Caco-2 (cell line): Measurements from ENCODE around the gene TRAPPC10. TPM values are rescaled to one million over a fixed set of nuclear protein-coding genes. Genes with fewer than 3 reads are reported as not detected.

Experiments
- BruUV-seq: library from RNA; stranded (reverse); fragments of 400-500 nt; replicated peaks from 2 replicates; lab custom pipeline; 2021; lab: Mats Ljungman, UMichigan
- CTCF ChIA-PET: fragments of 300-600 bp; sonication (Branson Sonifier 250); formaldehyde crosslinking; loops from one replicate; lab custom pipeline; 2022; ENCODE audit warnings: antibody characterized with exemption; lab: Charles Lee
- POLR2A ChIA-PET: fragments of 300-600 bp; sonication (Branson Sonifier 250); formaldehyde crosslinking; loops from one replicate; lab custom pipeline; 2022; ENCODE audit warnings: antibody characterized with exemption; lab: Charles Lee
- DNase-seq, 2 experiments: peaks; one replicate each; pipeline versions ENCODE4 v3.0.0 to v3.0.0-alpha.2; 2020 to 2022
- H3K27me3 ChIP-seq: replicated peaks from 2 replicates; pipeline ENCODE4 v1.6.0; 2011; ENCODE audit warnings: low read length; ENCODE audit not compliant: control insufficient read depth, insufficient read depth
- H3K36me3 ChIP-seq: 2 replicates; pipeline ENCODE4 v1.5.1; 2011; ENCODE audit warnings: low read length; ENCODE audit not compliant: control insufficient read depth, insufficient read depth
- H3K4me1 ChIP-seq: fragments of 250-450 bp; sonication (Bioruptor Pico); 2 replicates; pipeline ENCODE4 v1.5.1; 2020; ENCODE audit warnings: mild to moderate bottlenecking
- H3K4me3 ChIP-seq: 2 replicates; pipeline ENCODE4 v1.5.1; 2011; ENCODE audit warnings: low read depth, mild to moderate bottlenecking, control low read depth, low read length
- H3K9me3 ChIP-seq: fragments of 250-450 bp; sonication (Bioruptor Pico); 2 replicates; pipeline ENCODE4 v1.5.1; 2020; ENCODE audit warnings: mild to moderate bottlenecking, moderate library complexity
- H3K27ac Mint-ChIP-seq: one replicate; pipeline ENCODE4 v1.8.0; 2022; ENCODE audit warnings: mixed read lengths; ENCODE audit not compliant: unreplicated experiment
- H3K27me3 Mint-ChIP-seq: one replicate; pipeline ENCODE4 v1.8.0; 2022; ENCODE audit warnings: mixed read lengths; ENCODE audit not compliant: insufficient read depth, unreplicated experiment
- H3K36me3 Mint-ChIP-seq: one replicate; pipeline ENCODE4 v1.8.0; 2022; ENCODE audit warnings: mild to moderate bottlenecking, mixed read lengths; ENCODE audit not compliant: insufficient read depth, unreplicated experiment
- H3K4me1 Mint-ChIP-seq: one replicate; pipeline ENCODE4 v1.8.0; 2022; ENCODE audit warnings: low read depth, mixed read lengths; ENCODE audit not compliant: unreplicated experiment
- H3K4me3 Mint-ChIP-seq: one replicate; pipeline ENCODE4 v1.8.0; 2022; ENCODE audit warnings: mild to moderate bottlenecking, moderate library complexity, mixed read lengths; ENCODE audit not compliant: unreplicated experiment
- H3K9me3 Mint-ChIP-seq: one replicate; pipeline ENCODE4 v1.8.0; 2022; ENCODE audit warnings: mixed read lengths; ENCODE audit not compliant: unreplicated experiment
- CTCF ChIP-seq, 2 experiments: fragments of 200-600 bp in 1 of 2; IDR thresholded peaks; 1 replicate in 1 of 2; 2 replicates in 1 of 2; pipeline versions ENCODE4 v1.5.1 to v1.8.0; 2011 to 2022; ENCODE audit warnings: antibody characterized with exemption in 1 of 2, control low read depth in 1 of 2, inconsistent platforms in 1 of 2, low read depth in 1 of 2, low read length in 1 of 2, mild to moderate bottlenecking in 1 of 2, moderate library complexity in 1 of 2; ENCODE audit not compliant: insufficient read depth in 1 of 2, severe bottlenecking in 1 of 2, unreplicated experiment in 1 of 2
- intact Hi-C: fragments of 100-400 bp; cut with micrococcal nuclease; formaldehyde crosslinking; loops from one replicate; pipeline ENCODE4 v1.10.0; 2022; ENCODE audit not compliant: unreplicated experiment
- total RNA-seq: library from RNA; stranded (reverse); gene quantifications from 2 replicates; pipeline ENCODE4 v1.2.3, GENCODE V29; 2022

Gene TRAPPC10
- total RNA-seq, 1 experiment from 2014 or later = 43.4 TPM

GRCh38 chr21:44039828-44040227 is 27.7 kb downstream of the TRAPPC10 start:
- ChIA-PET POLR2A (no interaction called here), CTCF (no interaction called here)
- no peaks in the 10 kb centered on the region for H3K4me1 ChIP-seq
- Mint-ChIP-seq H3K27ac (no peak overlapping the region), H3K4me1 (no peaks in the 10 kb centered on the region), H3K9me3 (no peaks in the 10 kb centered on the region), H3K27me3 (no peaks in the 10 kb centered on the region), H3K36me3 (peaks cover 47% of the 10 kb centered on the region), H3K4me3 (no peak overlapping the region)
- intact Hi-C loops = no loop called here
- no peaks in the 10 kb centered on the region for H3K27me3 ChIP-seq
- BruUV-seq = no TSS peak
- H3K4me3 ChIP-seq = no peak overlapping the region
- DNase-seq = no peak
- H3K9me3 ChIP-seq = no peaks in the 10 kb centered on the region
- no peak for TF ChIP-seq CTCF (IDR thresholded peaks at IDR 0.05; ENCODE audit: insufficient read depth in 1 of 2, low read depth in 1 of 2, low read length in 1 of 2, severe bottlenecking in 1 of 2, unreplicated experiment in 1 of 2)
- H3K36me3 ChIP-seq = no peaks in the 10 kb centered on the region; the same call in 1 of the 2 replicates

DNA sequence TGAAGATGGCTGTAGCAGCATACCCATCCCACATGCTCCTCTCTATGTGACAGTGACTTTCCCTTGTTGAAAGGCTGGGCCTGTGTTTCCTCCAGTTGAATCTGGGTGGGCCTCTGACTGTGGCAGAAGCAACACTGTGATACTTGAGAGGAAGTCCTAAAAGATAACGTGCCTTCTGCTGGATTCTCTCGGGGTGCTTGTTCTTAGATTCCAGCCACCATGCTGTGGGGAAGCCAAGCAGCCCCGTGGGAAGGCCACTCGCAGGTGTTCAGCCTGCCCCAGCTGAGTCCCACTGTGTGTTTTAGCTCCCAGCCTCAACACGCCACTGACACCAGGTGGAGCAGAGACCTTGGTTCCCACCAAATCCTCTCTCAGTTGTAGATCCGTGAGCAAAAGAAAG is 31.5 kb downstream of the TRAPPC10 start:
- Mint-ChIP-seq H3K9me3 (no peaks in the 10 kb centered on the region), H3K4me1 (no peaks in the 10 kb centered on the region), H3K27me3 (no peaks in the 10 kb centered on the region), H3K27ac (no peak overlapping the region), H3K4me3 (no peak overlapping the region), H3K36me3 (peaks cover 49% of the 10 kb centered on the region)
- CTCF ChIA-PET = no interaction called here
- intact Hi-C loops = no loop called here
- Histone ChIP-seq H3K36me3 (no peaks in the 10 kb centered on the region; the same call in 1 of the 2 replicates), H3K27me3 (no peaks in the 10 kb centered on the region), H3K4me1 (no peaks in the 10 kb centered on the region), H3K4me3 (no peak overlapping the region), H3K9me3 (no peaks in the 10 kb centered on the region)
- POLR2A ChIA-PET = no interaction called here
- TF ChIP-seq CTCF (IDR thresholded peaks at IDR 0.05; ENCODE audit: insufficient read depth in 1 of 2, low read depth in 1 of 2, low read length in 1 of 2, severe bottlenecking in 1 of 2, unreplicated experiment in 1 of 2) = no peak
- DNase-seq = no peak
- no TSS peak for BruUV-seq

DNA sequence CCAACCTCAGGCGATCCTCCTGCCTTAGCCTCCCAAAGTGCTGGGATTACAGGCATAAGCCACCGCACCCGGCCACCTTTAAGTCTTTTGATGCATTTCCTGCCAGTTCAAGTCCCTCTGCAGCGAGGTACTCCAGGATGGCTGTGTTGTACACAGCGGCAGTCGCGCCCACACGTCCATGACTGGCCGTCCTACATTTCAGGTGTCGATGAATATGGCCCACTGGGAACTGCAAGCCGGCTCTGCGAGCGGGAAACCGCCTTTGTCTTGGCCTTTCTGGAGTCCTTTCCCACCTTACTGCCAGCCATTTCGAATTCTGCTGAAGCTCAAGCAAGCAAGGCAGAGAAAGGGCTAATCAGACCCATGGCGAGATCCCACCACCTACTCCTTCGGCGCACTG is 34.6 kb downstream of the TRAPPC10 start:
- ChIA-PET POLR2A (no interaction called here), CTCF (no interaction called here)
- Histone ChIP-seq H3K36me3 (no peaks in the 10 kb centered on the region), H3K9me3 (no peaks in the 10 kb centered on the region), H3K4me3 (no peak overlapping the region), H3K4me1 (no peaks in the 10 kb centered on the region), H3K27me3 (no peaks in the 10 kb centered on the region)
- Mint-ChIP-seq H3K27me3 (no peaks in the 10 kb centered on the region), H3K4me3 (no peak overlapping the region), H3K9me3 (no peaks in the 10 kb centered on the region), H3K36me3 (peaks cover 39% of the 10 kb centered on the region), H3K4me1 (no peaks in the 10 kb centered on the region), H3K27ac (no peak overlapping the region)
- intact Hi-C loops = no loop called here
- TF ChIP-seq CTCF (IDR thresholded peaks at IDR 0.05; ENCODE audit: insufficient read depth in 1 of 2, low read depth in 1 of 2, low read length in 1 of 2, severe bottlenecking in 1 of 2, unreplicated experiment in 1 of 2) = no peak
- no TSS peak for BruUV-seq
- DNase-seq = no peak
